GM12801 (cell line): Measurements from ENCODE around the gene GPX2.

Experiments
- TF ChIP-seq, protein P1 (sequence below): IDR thresholded peaks from one replicate; pipeline ENCODE4 v1.5.1; 2011; ENCODE audit warnings: control low read depth; ENCODE audit not compliant: insufficient read length; ENCODE audit errors: extremely low read depth

Gene GPX2

DNA sequence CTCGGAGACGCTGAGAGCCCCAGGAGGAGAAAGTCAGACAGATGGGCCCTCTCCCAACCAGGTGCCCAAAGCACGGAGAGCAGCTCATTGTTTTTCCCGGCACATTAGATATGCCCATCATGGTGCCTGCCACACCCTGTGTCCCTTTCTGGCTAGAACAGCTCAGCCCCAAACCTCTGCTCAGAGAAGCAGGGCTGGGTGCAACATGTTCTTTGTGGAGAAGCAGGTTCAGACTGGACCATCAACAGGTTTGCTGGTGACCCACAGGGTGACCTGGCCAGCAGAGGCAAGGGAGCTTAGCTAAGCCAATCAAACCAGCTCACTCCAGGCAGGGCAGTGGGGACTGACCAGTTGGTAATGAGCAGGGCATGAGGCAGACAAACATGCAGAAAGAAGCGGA is 16.2 kb upstream of the GPX2 start:
- TF ChIP-seq, protein P1, sequence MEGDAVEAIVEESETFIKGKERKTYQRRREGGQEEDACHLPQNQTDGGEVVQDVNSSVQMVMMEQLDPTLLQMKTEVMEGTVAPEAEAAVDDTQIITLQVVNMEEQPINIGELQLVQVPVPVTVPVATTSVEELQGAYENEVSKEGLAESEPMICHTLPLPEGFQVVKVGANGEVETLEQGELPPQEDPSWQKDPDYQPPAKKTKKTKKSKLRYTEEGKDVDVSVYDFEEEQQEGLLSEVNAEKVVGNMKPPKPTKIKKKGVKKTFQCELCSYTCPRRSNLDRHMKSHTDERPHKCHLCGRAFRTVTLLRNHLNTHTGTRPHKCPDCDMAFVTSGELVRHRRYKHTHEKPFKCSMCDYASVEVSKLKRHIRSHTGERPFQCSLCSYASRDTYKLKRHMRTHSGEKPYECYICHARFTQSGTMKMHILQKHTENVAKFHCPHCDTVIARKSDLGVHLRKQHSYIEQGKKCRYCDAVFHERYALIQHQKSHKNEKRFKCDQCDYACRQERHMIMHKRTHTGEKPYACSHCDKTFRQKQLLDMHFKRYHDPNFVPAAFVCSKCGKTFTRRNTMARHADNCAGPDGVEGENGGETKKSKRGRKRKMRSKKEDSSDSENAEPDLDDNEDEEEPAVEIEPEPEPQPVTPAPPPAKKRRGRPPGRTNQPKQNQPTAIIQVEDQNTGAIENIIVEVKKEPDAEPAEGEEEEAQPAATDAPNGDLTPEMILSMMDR, result no peak

DNA sequence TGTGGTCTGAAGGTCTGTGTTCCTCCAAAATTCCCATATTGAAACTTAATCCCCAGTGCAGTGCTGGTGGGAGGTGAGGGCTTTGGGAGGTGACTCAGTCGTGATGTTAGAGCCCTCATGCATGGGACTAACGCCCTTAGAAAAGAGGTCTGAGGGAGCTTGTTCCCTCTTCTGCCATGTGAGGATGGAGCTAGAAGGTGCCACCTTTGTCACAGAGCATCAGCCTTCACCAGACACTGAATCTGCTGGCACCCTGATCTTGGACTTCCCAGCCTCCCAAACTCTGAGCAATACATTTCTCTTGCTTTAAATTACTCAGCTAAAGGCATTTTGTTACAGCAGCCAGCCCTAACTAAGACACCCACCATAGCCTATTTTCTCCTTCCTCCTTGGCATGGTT is 15.7 kb upstream of the GPX2 start:
- TF ChIP-seq, protein P1, result no peak

DNA sequence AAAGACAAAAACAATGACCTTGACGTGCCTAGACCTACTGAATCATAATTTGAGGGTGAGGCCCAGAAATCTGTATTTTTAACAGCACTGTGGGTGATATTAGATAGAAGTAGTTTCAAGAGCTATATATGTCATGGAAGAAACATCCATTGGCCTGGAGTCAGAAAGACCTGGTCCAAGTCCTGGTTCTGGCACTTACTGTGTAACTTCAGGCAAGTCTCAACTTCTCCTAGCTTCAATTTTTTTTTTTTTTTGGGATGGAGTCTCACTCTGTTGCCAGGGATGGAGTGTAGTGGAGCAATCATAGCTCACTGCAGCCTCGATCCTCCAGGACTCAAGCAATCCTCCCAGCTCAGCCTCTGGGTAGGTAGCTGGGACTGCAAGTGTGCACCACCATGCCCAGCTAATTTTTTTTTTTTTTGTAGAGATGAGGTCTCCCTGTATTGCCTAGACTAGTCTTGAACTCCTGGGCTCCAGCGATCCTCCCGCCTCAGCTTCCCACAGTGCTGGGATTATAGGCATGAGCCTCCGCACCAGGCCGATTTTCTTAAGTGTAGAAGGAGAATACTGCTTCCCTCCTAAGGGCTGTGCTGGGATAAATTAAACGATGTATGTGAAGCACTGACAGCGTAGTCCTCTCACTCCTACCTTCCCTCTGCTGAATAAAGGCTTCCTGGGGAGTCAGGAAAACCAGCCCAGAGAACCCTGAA is 14.3 kb upstream of the GPX2 start:
- TF ChIP-seq, protein P1, result no peak

- TF ChIP-seq, protein P1, result no peak
These were observed 12.8 kb upstream of the GPX2 start for GRCh38 chr14:64955297-64955696.

DNA sequence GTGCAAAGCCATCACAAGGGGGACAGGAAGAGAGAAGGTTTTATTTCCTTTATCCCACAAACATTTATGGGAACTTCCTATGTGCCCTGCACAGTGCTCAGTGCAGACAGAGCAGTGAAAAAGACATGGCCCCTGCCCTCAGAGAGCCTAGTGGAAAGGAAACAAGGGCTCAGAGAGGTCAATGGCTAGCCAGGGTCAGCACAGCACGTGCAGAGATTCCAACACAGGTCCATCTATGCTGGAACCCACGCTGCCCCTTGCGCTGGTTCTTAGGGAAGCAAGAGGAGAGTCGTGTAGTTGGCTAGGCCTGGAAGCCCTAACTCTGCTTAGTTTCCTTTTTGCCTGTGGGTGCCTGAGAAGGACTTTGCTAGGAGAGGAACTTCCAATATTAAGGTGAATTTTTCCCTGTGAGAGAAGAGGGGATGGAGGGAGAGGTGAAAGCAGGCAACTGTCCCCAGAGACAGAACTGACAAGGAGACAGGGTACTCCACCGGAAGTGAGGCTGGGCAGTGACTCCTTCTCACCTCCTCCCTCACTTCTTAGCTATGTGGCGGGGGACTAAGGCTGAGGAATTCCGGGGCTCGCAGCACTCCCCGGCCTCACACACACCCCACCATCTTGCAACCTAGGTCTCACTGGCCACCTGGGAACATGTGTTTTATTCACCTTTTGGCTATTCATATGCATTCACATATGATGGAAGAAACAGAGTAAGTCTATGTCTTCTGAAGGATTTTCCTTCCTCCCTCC is 12.1 kb upstream of the GPX2 start:
- TF ChIP-seq, protein P1, result no peak

- TF ChIP-seq, protein P1, result no peak
These were observed 11.1 kb upstream of the GPX2 start for GRCh38 chr14:64953661-64954060.

- TF ChIP-seq, protein P1, result no peak
These were observed 10.7 kb upstream of the GPX2 start for GRCh38 chr14:64953310-64953654.
